Measurements from ENCODE around the gene HEATR5A.
"Not testable (repeated sequence)": the region's sequence is repeated elsewhere in the genome, so short reads cannot be mapped to it uniquely, and the experiment has no call there.

The HEATR5A gene

DNA sequence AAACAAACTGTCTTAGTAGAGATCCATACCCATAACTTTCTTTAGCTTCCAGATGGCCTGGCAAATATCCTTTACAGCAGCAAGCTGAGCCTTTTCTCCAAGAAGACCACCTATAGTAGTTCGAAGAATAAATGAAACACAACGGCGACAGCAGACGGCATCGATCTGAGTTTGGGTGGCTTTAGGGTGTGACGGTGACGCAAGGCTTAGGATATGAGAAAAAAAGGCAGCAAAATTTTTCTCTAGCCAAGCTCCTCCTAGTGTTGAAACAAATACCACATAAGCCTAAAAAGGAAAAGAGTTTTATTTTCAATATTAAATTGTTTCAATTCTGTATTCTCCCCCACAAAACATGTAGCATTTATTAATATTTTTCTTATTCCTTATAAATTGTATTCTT lies 33.3 kb downstream of the HEATR5A start:
- no peak for DNase-seq

DNA sequence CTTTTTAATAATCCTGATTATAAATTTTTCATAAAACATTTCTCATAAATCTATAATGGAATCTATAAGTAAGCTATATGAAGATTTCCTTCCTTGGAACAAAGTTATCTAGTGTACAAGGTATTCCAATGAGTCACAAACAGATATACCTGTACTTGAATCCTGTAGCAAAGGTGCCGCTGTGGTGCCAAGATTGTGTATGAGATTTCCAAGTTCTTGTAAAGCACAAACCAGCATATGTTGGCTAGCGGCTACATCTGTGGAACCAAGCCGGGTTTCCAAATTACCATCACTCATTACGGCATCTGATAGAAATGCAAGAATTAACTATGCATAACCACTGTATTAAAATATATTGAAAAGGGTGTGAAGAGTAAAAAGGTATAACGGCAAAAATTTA lies 34.1 kb downstream of the HEATR5A start:
- no peak for DNase-seq

DNA sequence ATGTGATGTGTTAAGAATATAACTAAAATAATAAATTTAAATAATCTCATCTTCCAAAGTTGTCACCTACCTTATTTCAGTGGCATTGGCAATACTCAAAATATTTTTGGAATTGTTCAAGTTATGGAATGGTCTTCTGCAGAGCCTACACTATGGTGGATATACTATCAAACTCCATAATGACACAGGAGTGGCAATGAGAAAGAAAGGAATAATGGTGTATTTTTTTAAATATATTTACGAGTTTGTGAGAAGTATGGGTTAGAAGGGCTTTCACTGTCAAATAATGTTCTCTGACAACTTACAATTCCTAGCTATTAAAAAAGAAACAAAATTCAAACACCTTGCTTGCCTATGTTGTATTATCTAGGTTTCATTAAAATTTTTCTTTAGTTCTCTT lies 38.1 kb downstream of the HEATR5A start:
- no peak for DNase-seq

DNA sequence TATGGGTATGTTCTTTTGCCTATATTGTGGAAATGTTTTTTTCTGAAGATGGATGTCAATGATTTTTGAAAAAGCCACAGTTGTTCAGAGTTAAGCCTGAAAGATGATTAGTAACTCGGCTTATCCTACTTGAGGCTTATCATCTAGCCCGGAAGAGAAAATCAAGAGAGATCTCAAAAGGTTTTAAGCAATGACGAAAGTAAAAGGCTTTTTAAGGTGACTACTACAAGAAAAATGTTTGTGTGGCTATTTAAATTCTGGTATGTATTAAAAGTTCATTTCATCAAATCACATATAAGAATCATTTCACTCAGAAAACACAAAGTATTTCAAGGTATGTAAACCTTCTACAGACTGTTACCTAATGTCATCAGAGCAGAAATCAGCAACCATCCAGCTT lies 40.2 kb downstream of the HEATR5A start:
- no peak for DNase-seq

DNA sequence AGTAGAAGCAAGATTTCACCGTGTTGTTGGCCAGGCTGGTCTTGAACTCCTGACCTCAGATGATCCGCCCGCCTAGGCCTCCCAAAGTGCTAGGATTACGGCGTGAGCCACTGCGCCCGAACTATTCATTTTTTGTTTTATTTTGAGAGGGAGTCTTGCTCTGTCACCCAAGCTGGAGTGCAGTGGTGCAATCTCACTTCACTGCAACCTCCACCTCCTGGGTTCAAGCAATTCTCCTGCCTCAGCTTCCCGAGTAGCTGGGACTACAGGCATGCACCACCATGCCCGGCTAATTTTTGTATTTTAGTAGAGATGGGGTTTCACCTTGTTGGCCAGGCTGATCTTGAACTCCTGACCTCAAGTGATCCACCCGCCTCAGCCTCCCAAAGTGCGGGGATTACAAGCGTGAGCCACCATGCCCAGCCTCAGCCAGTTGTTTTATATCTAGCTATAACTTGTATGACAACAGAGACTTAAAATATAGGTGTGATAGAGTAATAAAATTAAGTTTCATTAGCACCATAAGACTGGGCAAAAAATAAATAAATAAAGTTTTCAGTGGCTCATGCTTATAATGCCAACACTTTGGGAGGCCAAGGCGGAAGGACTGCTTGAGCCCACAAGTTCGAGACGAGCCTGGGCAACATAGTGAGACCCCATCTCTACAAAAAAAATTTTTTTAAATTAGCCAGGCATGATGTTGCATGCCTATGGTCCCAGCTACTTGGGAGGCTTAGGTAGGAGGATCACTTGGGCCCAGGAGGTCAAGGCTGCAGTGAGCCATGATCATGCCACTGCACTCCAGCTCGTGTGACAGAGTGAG lies 41.0 kb downstream of the HEATR5A start:
- DNase-seq = not testable (repeated sequence)

DNA sequence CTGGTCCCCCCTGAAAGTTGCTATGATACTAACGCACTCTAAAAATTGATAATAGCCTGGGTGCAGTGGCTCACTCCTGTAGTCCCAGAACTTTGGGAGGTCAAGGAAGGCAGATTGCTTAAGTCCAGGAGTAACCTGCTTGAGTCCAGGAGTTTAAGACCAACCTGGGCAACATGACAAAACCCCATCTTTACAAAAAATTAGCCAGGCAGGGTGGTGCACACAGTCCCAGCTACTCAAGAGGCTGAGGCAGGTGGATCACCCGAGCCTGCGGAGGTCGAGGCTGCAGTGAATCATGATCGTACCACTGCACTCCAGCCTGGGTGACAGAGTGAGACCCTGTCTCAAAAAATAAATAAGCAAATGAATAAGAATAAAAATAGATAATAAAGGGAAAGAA lies 42.9 kb downstream of the HEATR5A start:
- DNase-seq = no peak

DNA sequence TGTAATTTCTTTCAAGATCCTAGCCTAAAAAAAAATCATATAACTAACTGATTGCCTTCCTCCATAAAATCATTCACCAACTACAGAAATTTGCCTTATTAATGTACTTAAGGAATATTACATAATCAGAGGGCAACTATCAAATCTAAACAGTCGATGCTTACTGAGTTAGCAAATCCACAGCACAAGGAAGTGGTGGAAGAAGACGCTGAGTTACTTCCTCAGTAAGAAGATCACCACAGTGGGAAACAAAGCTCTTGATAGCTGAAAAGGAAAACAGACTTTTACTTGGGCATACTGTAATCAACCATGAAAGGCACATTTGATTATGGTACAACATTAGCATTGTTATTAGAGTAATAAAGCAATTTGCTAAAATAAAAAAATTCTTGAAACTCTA lies 48.7 kb downstream of the HEATR5A start:
- no peak for DNase-seq

DNA sequence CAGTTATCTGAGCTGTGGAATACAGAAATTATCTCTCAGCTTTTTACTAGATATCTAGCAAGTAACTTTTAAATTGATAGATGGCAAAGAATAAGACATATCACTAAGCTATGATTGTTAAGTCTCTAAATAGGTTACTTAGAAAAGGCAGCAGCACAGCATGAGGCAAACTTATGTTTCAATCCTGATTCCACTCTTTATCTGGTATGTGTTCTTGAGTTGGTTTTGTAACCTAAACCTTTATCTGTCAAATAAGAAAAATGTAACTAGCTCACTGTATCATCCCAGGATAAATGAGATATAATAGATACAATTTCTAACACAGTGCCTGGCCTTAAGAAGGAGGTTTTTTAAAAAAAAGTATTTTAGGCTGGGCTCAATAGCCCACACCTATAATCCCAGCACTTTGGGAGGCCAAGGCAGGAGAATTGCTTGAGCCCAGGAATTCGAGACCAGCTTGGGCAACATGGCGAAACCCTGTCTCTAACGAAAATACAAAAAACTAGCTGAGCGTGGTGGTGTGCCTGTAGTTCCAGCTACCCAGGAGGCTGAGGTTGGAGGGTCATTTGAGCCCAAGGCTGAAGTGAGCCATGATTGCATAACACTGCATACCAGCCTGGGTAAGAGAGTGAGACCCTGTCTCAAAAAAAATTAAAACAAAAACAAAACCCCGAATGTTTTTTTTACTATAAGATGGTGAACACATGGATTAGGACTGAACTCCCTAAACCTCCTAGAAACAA lies 56.8 kb downstream of the HEATR5A start:
- DNase-seq = no peak

DNA sequence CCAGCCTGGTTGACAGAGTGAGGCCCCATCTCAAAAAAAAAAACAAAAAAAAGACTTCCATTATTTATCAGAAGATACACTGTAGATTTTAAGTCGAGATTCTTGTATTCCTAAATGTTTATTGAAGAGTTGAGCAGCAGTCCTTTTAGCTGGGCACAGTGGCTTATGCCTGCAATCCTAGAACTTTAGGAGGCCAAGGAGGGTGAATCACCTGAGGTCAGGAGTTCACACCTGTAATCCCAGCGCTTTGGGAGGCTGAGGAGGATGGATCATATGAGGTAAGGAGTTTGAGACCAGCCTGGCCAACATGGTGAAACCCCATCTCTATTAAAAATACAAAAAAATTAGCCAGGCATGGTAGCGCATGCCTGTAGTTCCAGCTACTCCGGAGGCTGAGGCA lies 57.6 kb downstream of the HEATR5A start:
- no peak for DNase-seq

DNA sequence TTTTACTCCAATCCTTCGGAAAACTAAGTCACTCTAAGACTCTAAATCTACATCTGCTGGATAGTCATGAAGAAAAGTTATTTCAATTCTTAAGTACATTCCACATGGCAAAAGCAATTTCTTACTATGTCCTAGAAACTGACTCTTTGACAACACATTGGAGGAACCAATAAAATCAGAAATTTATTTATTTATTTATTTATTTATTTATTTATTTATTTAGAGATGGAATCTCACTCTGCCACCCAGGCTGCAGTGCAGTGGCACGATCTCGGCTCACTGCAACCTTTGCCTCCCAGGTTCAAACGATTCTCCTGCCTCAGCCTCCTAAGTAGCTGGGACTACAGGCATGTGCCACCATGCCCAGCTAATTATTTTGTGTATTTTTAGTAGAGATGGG lies 58.6 kb downstream of the HEATR5A start:
- not testable (repeated sequence) for DNase-seq

DNA sequence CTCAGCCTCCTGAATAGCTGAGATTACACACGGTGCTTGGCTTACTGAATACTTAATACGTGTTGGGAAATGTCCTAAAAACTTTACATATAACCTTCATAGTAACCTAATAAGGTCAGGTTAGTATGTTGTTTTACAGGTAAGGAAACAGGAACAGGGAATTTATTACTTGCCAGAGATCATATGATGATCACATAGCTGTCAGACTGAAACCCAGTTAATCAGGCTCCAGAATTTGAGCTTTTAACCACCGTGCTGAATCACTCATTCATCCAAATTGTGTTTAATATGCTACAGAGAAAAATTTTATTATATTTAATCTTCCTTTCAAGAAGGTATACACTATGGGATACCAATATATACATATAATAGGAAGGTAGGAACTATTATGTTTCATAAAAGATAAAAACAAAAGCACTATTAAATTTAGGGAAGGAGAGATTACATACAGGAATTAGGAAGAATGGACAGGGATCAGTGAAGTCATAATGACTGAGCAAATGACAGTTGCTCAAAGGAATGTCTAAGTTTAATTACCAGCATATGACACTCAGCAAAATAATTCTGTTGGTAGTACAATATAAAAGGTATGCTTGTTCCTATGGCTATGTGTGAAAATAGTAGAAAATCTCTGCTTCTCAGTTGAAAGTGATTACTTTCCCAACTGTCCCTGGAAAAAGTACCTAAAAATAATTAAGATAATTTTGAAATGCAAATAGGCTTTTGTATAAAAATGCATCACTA lies 59.3 kb downstream of the HEATR5A start:
- no peak for DNase-seq

DNA sequence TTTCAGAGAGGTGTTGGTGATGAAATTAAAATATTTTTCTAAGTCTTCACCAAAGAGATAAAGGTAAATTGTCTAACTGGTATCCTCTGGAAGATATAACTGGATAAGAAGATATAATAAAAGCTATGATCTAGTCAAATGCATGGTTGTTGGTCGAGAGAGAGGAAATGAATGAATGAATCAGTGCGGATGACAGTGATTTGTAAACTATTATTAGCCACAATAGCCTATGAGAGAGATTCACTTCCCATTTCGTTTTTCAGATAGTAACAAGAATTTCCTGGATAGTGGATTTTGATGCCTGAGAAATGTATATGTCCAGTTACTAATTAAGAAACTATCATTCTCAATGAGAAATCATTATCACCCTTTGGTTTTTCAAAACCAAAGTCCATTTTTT lies 63.1 kb downstream of the HEATR5A start:
- no peak for DNase-seq

DNA sequence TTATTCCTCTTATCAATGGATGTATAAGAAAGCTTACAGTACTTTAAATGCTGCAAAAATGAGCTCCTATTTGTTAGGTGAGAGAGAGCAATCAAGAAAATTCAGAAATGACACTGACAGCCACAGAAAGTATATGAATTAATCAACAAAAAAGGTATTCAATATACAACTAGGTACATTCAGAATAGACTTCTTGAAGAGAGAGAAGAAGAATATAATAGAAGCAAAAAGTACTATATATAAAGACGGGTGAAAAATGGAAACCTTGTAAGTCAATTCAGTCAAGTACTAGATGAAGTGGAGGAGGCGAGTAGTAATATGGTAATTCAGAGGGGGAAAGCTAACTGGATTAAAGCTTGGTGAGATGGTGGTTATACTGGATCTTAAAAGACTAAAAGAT lies 74.3 kb downstream of the HEATR5A start:
- no peak for DNase-seq

DNA sequence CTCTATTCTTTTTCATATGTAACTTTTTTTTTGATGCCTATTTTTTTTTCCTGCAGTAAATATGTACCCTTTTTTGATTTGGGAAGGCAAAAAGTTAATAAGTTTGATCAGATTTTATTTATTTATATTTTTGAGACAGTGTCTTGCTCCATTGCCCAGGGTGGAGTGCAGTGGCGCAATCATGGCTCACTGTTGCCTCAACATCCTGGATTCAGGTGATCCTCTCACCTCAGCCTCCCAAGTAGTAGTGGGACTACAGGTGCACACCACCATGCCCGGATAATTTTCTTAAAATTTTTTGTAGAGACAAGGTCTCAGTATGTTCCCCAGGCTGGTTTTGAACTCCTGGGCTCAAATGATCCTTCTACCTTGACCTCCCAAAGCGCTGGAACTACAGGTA lies 79.1 kb downstream of the HEATR5A start:
- DNase-seq = no peak

DNA sequence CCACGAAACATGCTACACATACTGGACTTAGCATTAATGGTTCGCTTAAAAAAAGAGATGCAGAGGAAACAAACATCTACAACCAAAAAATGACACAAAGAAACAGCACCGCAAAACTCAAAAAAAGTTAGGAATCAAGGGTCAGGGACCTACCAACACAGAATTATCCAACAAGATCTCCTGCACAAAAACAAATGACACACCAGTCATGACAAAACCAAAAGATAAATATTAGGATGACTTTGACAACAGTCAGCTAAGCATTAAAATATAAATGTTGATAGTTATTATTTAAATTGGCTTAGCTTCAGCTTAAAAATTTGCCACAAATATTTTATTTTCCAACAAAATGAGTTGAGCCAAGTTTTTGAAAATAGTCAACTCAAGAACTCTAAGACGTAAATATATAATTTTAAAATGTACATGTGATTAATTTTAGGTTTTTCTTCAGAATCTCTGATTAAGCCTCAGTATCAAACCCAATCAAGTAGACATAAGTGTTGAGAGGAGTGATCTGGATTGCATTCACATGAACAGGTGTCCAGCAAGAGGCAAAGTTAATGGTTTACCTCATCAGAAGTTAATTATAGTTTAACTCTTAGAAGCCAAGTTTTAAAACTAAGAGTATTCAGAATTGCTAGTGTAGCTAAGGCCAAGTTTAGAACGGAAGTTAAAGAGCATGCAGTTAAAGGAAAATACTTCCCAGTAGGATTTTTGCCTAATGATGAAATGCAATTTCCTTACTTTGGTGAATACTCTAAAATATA lies 79.9 kb downstream of the HEATR5A start:
- DNase-seq = no peak

DNA sequence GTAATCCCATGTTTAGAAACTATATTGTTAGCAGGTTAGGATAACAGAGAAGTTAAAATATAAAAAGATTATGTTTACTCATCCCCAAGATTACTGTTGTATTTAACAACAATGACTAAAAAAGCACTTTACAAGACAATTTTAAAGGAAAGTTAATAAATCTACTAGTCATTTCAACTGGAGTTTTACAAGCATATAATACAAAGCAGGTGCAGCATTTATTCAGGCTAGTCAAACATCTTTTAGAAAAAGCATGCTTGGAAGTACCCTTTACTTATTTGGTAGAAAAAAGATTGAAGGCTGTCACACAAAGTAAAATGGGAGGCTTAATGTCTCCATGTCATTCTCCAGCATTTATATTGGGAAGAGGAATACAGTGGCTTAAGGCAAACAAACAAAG lies 80.6 kb downstream of the HEATR5A start:
- DNase-seq = no peak

DNA sequence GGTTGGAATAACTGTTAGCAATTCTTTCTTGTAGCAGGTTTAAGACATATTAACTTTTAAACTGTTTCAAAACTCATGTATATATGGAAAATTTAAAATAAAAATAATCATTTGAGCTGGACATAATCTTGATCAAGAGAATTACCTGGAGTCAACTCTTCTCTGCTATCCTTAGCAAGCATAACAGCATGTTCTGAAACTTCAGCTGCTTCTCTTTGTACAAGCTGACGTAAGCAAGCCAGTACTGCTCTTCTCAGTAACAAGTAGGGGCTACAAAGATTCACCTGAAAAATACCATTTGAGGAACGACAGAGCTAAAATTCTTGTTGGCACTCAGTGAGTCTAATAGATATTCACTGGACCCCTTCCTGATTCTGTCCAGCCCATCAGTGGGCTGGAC lies 83.0 kb downstream of the HEATR5A start:
- no peak for DNase-seq

DNA sequence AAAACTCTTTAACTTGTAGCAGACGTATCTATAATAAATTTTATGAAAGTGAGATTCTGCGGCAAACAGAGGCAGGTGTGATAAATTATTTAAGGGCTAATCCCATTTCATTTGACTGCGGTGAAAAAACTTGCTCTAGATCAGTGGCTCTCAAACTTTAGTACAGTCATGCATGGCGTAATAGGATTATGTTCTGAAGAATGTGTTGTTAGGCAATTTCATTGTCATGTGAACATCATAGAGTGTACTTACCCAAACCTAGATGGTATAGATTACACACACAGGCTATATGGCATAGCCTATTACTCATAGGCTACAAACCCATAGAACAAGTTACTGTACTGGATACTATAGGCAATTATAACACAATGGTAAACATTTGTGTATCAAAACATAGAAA lies 83.7 kb downstream of the HEATR5A start:
- no peak for DNase-seq

DNA sequence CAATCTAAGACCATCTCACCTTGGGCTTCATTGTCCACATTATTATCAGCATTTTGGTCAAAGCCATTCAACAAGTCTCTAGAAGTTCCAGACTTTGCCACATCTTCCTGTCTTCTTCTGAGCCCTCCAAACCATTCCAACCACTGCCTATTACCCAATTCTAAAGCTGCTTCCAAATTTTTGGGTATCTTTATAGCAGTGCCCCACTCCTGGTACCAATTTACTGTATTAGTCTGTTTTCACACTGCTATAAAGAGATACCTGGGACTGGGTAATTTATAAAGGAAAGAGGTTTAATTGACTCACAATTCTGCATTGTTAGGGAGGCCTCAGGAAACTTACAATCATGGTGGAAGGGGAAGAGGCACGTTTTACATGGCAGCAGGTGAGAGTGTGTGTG lies 89.0 kb downstream of the HEATR5A start:
- not testable (repeated sequence) for DNase-seq

DNA sequence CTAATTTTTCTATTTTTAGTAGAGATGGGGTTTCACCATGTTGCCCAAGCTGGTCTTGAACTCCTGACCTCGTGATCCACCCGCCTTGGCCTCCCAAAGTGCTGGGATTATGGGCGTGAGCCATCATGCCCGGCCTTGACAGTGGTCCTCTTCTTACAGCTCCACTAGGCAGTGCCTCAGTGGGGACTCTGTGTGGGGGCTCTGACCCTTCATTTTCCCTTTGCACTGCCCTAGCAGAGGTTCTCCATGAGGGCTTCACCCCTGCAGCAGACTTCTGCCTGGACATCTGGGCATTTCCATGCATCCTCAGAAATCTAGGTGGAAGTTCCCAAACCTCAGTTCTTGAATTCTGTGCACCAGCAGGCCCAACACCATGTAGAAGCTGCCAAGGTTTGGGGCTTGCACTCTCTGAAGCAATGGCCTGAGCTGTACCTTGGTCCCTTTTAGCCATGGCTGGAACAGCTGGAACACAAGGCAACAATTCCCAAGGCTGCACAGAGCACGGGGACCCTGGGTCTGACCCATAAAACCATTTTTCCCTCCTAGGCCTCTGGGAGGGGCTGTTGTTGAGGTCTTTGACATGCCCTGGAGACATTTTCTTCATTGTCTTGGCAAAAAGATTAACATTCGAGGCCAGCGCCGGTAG lies 90.4 kb downstream of the HEATR5A start:
- not testable (repeated sequence) for DNase-seq

DNA sequence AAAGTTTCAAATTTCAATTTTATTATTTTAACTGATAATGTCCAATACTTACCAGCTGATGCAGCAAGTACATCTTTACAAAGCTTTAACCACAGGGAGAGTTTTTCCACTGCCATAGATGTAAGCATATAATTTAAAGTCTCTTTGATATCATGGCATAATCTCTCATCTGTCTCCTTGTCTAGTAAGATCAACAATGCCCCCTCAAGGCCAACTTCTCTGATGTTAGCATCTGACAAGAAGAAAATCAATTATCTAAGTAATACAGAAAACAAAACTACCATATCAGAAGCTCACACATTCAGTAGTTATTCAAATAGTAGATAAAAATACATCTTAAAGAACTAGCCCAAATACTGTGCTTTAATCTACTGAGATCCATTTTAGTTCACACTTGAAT lies 94.2 kb downstream of the HEATR5A start:
- peak; percentile 3 for DNase-seq

DNA sequence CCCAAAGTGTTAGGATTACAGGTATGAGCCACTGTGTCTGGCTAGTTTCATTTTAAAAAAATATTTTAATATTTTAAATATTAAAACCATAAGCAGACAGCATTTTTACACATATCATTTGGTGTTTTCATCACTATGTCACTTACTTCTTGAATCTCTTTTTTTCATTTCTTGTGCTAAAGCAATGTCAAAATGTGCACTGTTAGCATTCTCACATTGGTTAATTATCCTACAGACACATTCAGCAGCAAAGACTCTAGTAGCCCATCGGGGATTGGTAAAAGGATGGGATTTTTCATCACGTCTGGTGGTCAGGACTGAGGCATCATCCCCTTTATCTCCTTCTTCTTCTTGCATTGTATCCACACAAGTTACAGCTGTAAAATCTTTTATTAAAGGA lies 96.9 kb downstream of the HEATR5A start:
- no peak for DNase-seq
